Neural progenitor cell (in vitro differentiated cells): ENCODE results near the gene COMTD1. TPM values are rescaled to one million over a fixed set of nuclear protein-coding genes. Genes with fewer than 3 reads are reported as not detected.

ENCODE experiments used
- DNase-seq: peaks from one replicate; pipeline ENCODE4 v3.0.0-alpha.2; 2016; ENCODE audit warnings: low spot score
- H2AFZ ChIP-seq: fragments of 200-600 bp; sonication (generic); replicated peaks from 2 replicates; pipeline ENCODE4 v1.6.1; 2016; ENCODE audit warnings: antibody characterized with exemption
- H3F3A ChIP-seq: fragments of 200-600 bp; sonication (generic); 2 replicates; pipeline ENCODE4 v1.6.1; 2016; ENCODE audit warnings: antibody characterized with exemption, low read depth
- H3K27ac ChIP-seq: fragments of 200-600 bp; sonication (generic); 2 replicates; pipeline ENCODE4 v1.5.1; 2016; ENCODE audit warnings: mild to moderate bottlenecking
- H3K27me3 ChIP-seq: fragments of 200-600 bp; sonication (generic); 2 replicates; pipeline ENCODE4 v1.6.1; 2016; ENCODE audit warnings: mild to moderate bottlenecking, moderate library complexity
- H3K36me3 ChIP-seq: fragments of 200-600 bp; sonication (generic); 2 replicates; pipeline ENCODE4 v1.5.1; 2016
- H3K4me1 ChIP-seq: fragments of 200-600 bp; sonication (generic); 2 replicates; pipeline ENCODE4 v1.6.1; 2016; ENCODE audit warnings: mixed run types
- H3K4me2 ChIP-seq: fragments of 200-600 bp; sonication (generic); 2 replicates; pipeline ENCODE4 v1.6.1; 2016
- H3K4me3 ChIP-seq: fragments of 200-600 bp; sonication (generic); 2 replicates; pipeline ENCODE4 v1.5.1; 2016
- H3K79me2 ChIP-seq: fragments of 200-600 bp; sonication (generic); 2 replicates; pipeline ENCODE4 v1.6.1; 2016; ENCODE audit warnings: low read depth
- H3K9ac ChIP-seq: fragments of 200-600 bp; sonication (generic); 2 replicates; pipeline ENCODE4 v1.6.1; 2016
- H3K9me3 ChIP-seq: fragments of 200-600 bp; sonication (generic); 2 replicates; pipeline ENCODE4 v1.5.1; 2016; ENCODE audit warnings: low read depth
- H4K20me1 ChIP-seq: fragments of 200-600 bp; sonication (generic); 2 replicates; pipeline ENCODE4 v1.6.1; 2016; ENCODE audit warnings: low read depth
- H3K27ac Mint-ChIP-seq: 3 replicates; pipeline ENCODE4 v1.8.0; 2021; ENCODE audit warnings: mixed read lengths
- H3K27me3 Mint-ChIP-seq: 2 replicates; pipeline ENCODE4 v1.8.0; 2022; ENCODE audit warnings: low read depth, mild to moderate bottlenecking, inconsistent platforms, moderate library complexity, mixed read lengths; ENCODE audit not compliant: insufficient read depth
- H3K36me3 Mint-ChIP-seq: 3 replicates; pipeline ENCODE4 v1.8.0; 2021; ENCODE audit warnings: mixed read lengths
- H3K4me1 Mint-ChIP-seq: 3 replicates; pipeline ENCODE4 v1.8.0; 2021; ENCODE audit warnings: mixed read lengths
- H3K4me3 Mint-ChIP-seq: 3 replicates; pipeline ENCODE4 v1.8.0; 2021; ENCODE audit warnings: mild to moderate bottlenecking, moderate library complexity, mixed read lengths
- H3K9me3 Mint-ChIP-seq: 3 replicates; pipeline ENCODE4 v1.8.0; 2020; ENCODE audit warnings: mixed read lengths
- EZH2 ChIP-seq: fragments of 200-600 bp; sonication (generic); IDR thresholded peaks from 2 replicates; pipeline ENCODE4 v1.6.1; 2017; ENCODE audit warnings: antibody characterized with exemption, mild to moderate bottlenecking, moderate library complexity
- EZH2phosphoT487 ChIP-seq: fragments of 200-600 bp; sonication (generic); IDR thresholded peaks from 2 replicates; pipeline ENCODE4 v1.6.1; 2017; ENCODE audit warnings: antibody characterized with exemption
- total RNA-seq: library from RNA; depleted of rRNA; stranded (reverse); fragments of >200 nt; gene quantifications from 2 replicates; pipeline ENCODE4 v1.2.3, GENCODE V29; 2015; ENCODE audit warnings: low replicate concordance
- TF ChIP-seq, protein P1 (sequence below): fragments of 200-600 bp; sonication (generic); IDR thresholded peaks from 2 replicates; pipeline ENCODE4 v1.5.1; 2017; ENCODE audit warnings: antibody characterized with exemption, mild to moderate bottlenecking

COMTD1 gene
- total RNA-seq, 1 donor from 2014 or later, result 2.1 TPM

GRCh38 chr10:75229971-75230370 is 5.8 kb downstream of the COMTD1 start:
- Histone ChIP-seq H4K20me1 (peaks cover 59% of the 10 kb centered on the region), H3K27me3 (peaks cover 1% of the 10 kb centered on the region), H3K79me2 (peaks cover 41% of the 10 kb centered on the region), H3F3A (peaks cover 87% of the 10 kb centered on the region), H3K9me3 (no peaks in the 10 kb centered on the region), H3K4me1 (peaks cover 21% of the 10 kb centered on the region), H3K9ac (no peak overlapping the region), H2AFZ (no peak overlapping the region), H3K36me3 (peaks cover 6% of the 10 kb centered on the region), H3K27ac (no peak overlapping the region), H3K4me3 (no peak overlapping the region), H3K4me2 (no peak overlapping the region)
- peaks cover 27% of the 10 kb centered on the region for H3K4me1 Mint-ChIP-seq
- H3K27ac Mint-ChIP-seq, result no peak overlapping the region
- peaks cover 25% of the 10 kb centered on the region for H3K36me3 Mint-ChIP-seq
- H3K27me3 Mint-ChIP-seq, result peaks cover 4% of the 10 kb centered on the region
- TF ChIP-seq EZH2phosphoT487 (no peak), EZH2 (no peak)
- TF ChIP-seq, protein P1, sequence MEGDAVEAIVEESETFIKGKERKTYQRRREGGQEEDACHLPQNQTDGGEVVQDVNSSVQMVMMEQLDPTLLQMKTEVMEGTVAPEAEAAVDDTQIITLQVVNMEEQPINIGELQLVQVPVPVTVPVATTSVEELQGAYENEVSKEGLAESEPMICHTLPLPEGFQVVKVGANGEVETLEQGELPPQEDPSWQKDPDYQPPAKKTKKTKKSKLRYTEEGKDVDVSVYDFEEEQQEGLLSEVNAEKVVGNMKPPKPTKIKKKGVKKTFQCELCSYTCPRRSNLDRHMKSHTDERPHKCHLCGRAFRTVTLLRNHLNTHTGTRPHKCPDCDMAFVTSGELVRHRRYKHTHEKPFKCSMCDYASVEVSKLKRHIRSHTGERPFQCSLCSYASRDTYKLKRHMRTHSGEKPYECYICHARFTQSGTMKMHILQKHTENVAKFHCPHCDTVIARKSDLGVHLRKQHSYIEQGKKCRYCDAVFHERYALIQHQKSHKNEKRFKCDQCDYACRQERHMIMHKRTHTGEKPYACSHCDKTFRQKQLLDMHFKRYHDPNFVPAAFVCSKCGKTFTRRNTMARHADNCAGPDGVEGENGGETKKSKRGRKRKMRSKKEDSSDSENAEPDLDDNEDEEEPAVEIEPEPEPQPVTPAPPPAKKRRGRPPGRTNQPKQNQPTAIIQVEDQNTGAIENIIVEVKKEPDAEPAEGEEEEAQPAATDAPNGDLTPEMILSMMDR, result no peak
- H3K9me3 Mint-ChIP-seq, result no peaks in the 10 kb centered on the region
- DNase-seq, result no peak
- H3K4me3 Mint-ChIP-seq, result no peak overlapping the region

- peaks cover 87% of the 10 kb centered on the region for H3F3A ChIP-seq
- H3K36me3 Mint-ChIP-seq, result peaks cover 34% of the 10 kb centered on the region
- peaks cover 37% of the 10 kb centered on the region for H3K4me1 Mint-ChIP-seq
- H3K27ac Mint-ChIP-seq, result no peak overlapping the region
- H3K4me3 ChIP-seq, result no peak overlapping the region
- H4K20me1 ChIP-seq, result peaks cover 70% of the 10 kb centered on the region
- TF ChIP-seq, protein P1, result no peak
- no peak for TF ChIP-seq EZH2phosphoT487
- no peak for TF ChIP-seq EZH2
- no peak for DNase-seq
- H3K4me1 ChIP-seq, result peaks cover 32% of the 10 kb centered on the region
- no peaks in the 10 kb centered on the region for H3K27me3 ChIP-seq
- no peak overlapping the region for H3K9ac ChIP-seq
- no peak overlapping the region for H3K4me3 Mint-ChIP-seq
- peaks cover 4% of the 10 kb centered on the region for H3K27me3 Mint-ChIP-seq
- H3K79me2 ChIP-seq, result peaks cover 53% of the 10 kb centered on the region
- no peak overlapping the region for H3K4me2 ChIP-seq
- H2AFZ ChIP-seq, result no peak overlapping the region
- H3K9me3 ChIP-seq, result no peaks in the 10 kb centered on the region
- no peaks in the 10 kb centered on the region for H3K9me3 Mint-ChIP-seq
- peak overlapping the region; percentile 55 for H3K27ac ChIP-seq
- H3K36me3 ChIP-seq, result peaks cover 6% of the 10 kb centered on the region
Measured at GRCh38 chr10:75228834-75229233, 6.9 kb downstream of the COMTD1 start.

GRCh38 chr10:75228278-75228677 is 7.5 kb downstream of the COMTD1 start:
- no peak overlapping the region for H3K4me3 Mint-ChIP-seq
- H3K4me3 ChIP-seq, result no peak overlapping the region
- TF ChIP-seq EZH2, result no peak
- TF ChIP-seq, protein P1, result no peak
- TF ChIP-seq EZH2phosphoT487, result no peak
- DNase-seq, result no peak
- H3K79me2 ChIP-seq, result peaks cover 58% of the 10 kb centered on the region
- no peak overlapping the region for H3K9ac ChIP-seq
- no peaks in the 10 kb centered on the region for H3K27me3 ChIP-seq
- peaks cover 4% of the 10 kb centered on the region for H3K27me3 Mint-ChIP-seq
- H3K4me1 Mint-ChIP-seq, result peaks cover 38% of the 10 kb centered on the region
- no peak overlapping the region for H2AFZ ChIP-seq
- H3K4me1 ChIP-seq, result peaks cover 37% of the 10 kb centered on the region
- H3K27ac Mint-ChIP-seq, result no peak overlapping the region
- no peaks in the 10 kb centered on the region for H3K9me3 ChIP-seq
- H3K36me3 ChIP-seq, result peaks cover 6% of the 10 kb centered on the region
- H3K27ac ChIP-seq, result peak overlapping the region; percentile 55
- H3F3A ChIP-seq, result peaks cover 85% of the 10 kb centered on the region
- H3K4me2 ChIP-seq, result no peak overlapping the region
- H4K20me1 ChIP-seq, result peaks cover 73% of the 10 kb centered on the region
- peaks cover 37% of the 10 kb centered on the region for H3K36me3 Mint-ChIP-seq
- H3K9me3 Mint-ChIP-seq, result no peaks in the 10 kb centered on the region
